HG02852 (cell line): Measurements from ENCODE around the gene UBD.
A peak's percentile ranks its signal among the peaks of the same experiment; 100 is the strongest.

ENCODE experiments used
- ATAC-seq: cut with Tn5 transposase; IDR thresholded peaks from one replicate; pipeline ENCODE4 v1.9.1; 2021; ENCODE audit warnings: mild to moderate bottlenecking, moderate library complexity; ENCODE audit not compliant: unreplicated experiment

UBD gene

GRCh38 chr6:29561606-29562181, 2.2 kb upstream of the UBD start:
- ATAC-seq = no peak

GRCh38 chr6:29561091-29561490, 1.6 kb upstream of the UBD start:
- no peak for ATAC-seq

GRCh38 chr6:29558439-29559079, 973 bp downstream of the UBD start:
- ATAC-seq = no peak

GRCh38 chr6:29557320-29557719, 2.2 kb downstream of the UBD start:
- no peak for ATAC-seq

GRCh38 chr6:29554764-29555163, 4.8 kb downstream of the UBD start:
- ATAC-seq = no peak

GRCh38 chr6:29553268-29554057, 6.1 kb downstream of the UBD start:
- ATAC-seq = peak; percentile 40

- peak; percentile 80 for ATAC-seq
Observed at GRCh38 chr6:29552512-29553051, 7.0 kb downstream of the UBD start.

GRCh38 chr6:29547573-29547972, 12.0 kb downstream of the UBD start:
- ATAC-seq = no peak

GRCh38 chr6:29537714-29538403, 21.7 kb downstream of the UBD start:
- ATAC-seq = no peak

GRCh38 chr6:29532320-29532951, 27.1 kb downstream of the UBD start:
- ATAC-seq = no peak

- no peak for ATAC-seq
Observed at GRCh38 chr6:29531668-29532067, 27.9 kb downstream of the UBD start.

- ATAC-seq = no peak
Observed at GRCh38 chr6:29530671-29531310, 28.7 kb downstream of the UBD start.

GRCh38 chr6:29529956-29530355, 29.6 kb downstream of the UBD start:
- no peak for ATAC-seq

- no peak for ATAC-seq
Observed at GRCh38 chr6:29528988-29529560, 30.5 kb downstream of the UBD start.

- ATAC-seq = no peak
Observed at GRCh38 chr6:29528300-29528931, 31.1 kb downstream of the UBD start.

- ATAC-seq = no peak
Observed at GRCh38 chr6:29527564-29527963, 32.0 kb downstream of the UBD start.

GRCh38 chr6:29527126-29527525, 32.4 kb downstream of the UBD start:
- ATAC-seq = no peak

GRCh38 chr6:29525311-29525639, 34.3 kb downstream of the UBD start:
- no peak for ATAC-seq

- ATAC-seq = no peak
Observed at GRCh38 chr6:29524444-29525310, 34.9 kb downstream of the UBD start.
